HCT116 (cell line): ENCODE results near the gene RHOG. TPM values are rescaled to one million over a fixed set of nuclear protein-coding genes. Genes with fewer than 3 reads are reported as not detected.

Experiments
- ATAC-seq: fragments of 200-7000 bp; cut with Tn5 transposase; 2 replicates; pipeline ENCODE4 v1.9.1; 2020; ENCODE audit warnings: mild to moderate bottlenecking, moderate library complexity
- BruUV-seq: library from RNA; stranded (reverse); fragments of 400-500 nt; replicated peaks from 2 replicates; lab custom pipeline; 2021; lab: Mats Ljungman, UMichigan
- CTCF ChIA-PET: fragments of 300-600 bp; sonication (Branson Sonifier 250); formaldehyde crosslinking; loops from one replicate; lab custom pipeline; 2021; ENCODE audit warnings: antibody characterized with exemption; lab: Charles Lee
- POLR2A ChIA-PET: fragments of 300-600, 350-600 bp; sonication (Branson Sonifier 250); formaldehyde crosslinking; loops from one replicate; lab custom pipeline; 2021; ENCODE audit warnings: antibody characterized with exemption; lab: Charles Lee
- RAD21 ChIA-PET, 2 experiments: fragments of 300-600 bp; sonication (Branson Sonifier 250); formaldehyde crosslinking; loops; one replicate each; lab custom pipeline; 2023; ENCODE audit warnings: low total read pairs in 2 of 2; ENCODE audit not compliant: uncharacterized antibody in 2 of 2, unreplicated experiment in 2 of 2, low non-redundant PET in 1 of 2; lab: Charles Lee
- DNase-seq: peaks from one replicate; pipeline ENCODE4 v3.0.0-alpha.2; 2010; ENCODE audit warnings: low read depth, low spot score
- H2AFZ ChIP-seq: fragments of 200-600 bp; shearing (Covaris generic), sonication (generic); 2 replicates; pipeline ENCODE4 v1.6.1; 2017; ENCODE audit warnings: low read depth, mixed run types, mixed read lengths, antibody characterized with exemption, low read length; ENCODE audit not compliant: poor library complexity, severe bottlenecking
- H3K27ac ChIP-seq: 2 replicates; pipeline ENCODE4 v1.5.1; 2012; ENCODE audit warnings: low read depth, low read length
- H3K27me3 ChIP-seq: fragments of 200-600 bp; sonication (generic); 2 replicates; pipeline ENCODE4 v1.6.1; 2016; ENCODE audit warnings: mixed run types, low read length, mixed read lengths; ENCODE audit not compliant: insufficient read depth
- H3K36me3 ChIP-seq, 2 experiments: fragments of 200-500 bp in 1 of 2; fragments of 200-600 bp in 1 of 2; sonication (Bioruptor generic) in 1 of 2; sonication (generic) in 1 of 2; 2 replicates each; pipeline versions ENCODE4 v1.5.1 to v1.6.1; 2014 to 2016; ENCODE audit warnings: low read length in 2 of 2, inconsistent platforms in 1 of 2, mixed read lengths in 1 of 2, mixed run types in 1 of 2; ENCODE audit not compliant: insufficient read depth in 2 of 2, control insufficient read depth in 1 of 2
- H3K4me1 ChIP-seq, 2 experiments: fragments of 200-600 bp in 1 of 2; sonication (generic) in 1 of 2; 2 replicates each; pipeline versions ENCODE4 v1.5.1 to v1.6.1; 2012 to 2017; ENCODE audit warnings: low read length in 2 of 2, inconsistent platforms in 1 of 2, mild to moderate bottlenecking in 1 of 2, mixed read lengths in 1 of 2, mixed run types in 1 of 2, moderate library complexity in 1 of 2; ENCODE audit not compliant: insufficient read depth in 2 of 2, control insufficient read depth in 1 of 2
- H3K4me2 ChIP-seq: fragments of 200-600 bp; sonication (generic); 2 replicates; pipeline ENCODE4 v1.6.1; 2017; ENCODE audit warnings: mixed run types, low read length, mixed read lengths
- H3K4me3 ChIP-seq, 2 experiments: fragments of 200-600 bp in 1 of 2; sonication (generic) in 1 of 2; replicated peaks in 1 of 2; 2 replicates each; pipeline ENCODE4 v1.5.1; 2011 to 2016; ENCODE audit warnings: low read length in 2 of 2, control low read depth in 1 of 2, low read depth in 1 of 2, mild to moderate bottlenecking in 1 of 2, mixed read lengths in 1 of 2, mixed run types in 1 of 2
- H3K79me2 ChIP-seq: fragments of 200-600 bp; sonication (generic); 2 replicates; pipeline ENCODE4 v1.6.1; 2017; ENCODE audit warnings: mild to moderate bottlenecking, mixed run types, low read length, moderate library complexity, mixed read lengths; ENCODE audit not compliant: insufficient read depth
- H3K9ac ChIP-seq: fragments of 200-600 bp; sonication (generic); 2 replicates; pipeline ENCODE4 v1.6.1; 2016; ENCODE audit warnings: low read length, mixed read lengths
- H3K9me2 ChIP-seq: fragments of 200-600 bp; sonication (generic), shearing (Covaris generic); 2 replicates; pipeline ENCODE4 v1.6.1; 2017; ENCODE audit warnings: mixed run types, mild to moderate bottlenecking, moderate library complexity; ENCODE audit not compliant: insufficient read depth
- H3K9me3 ChIP-seq, 2 experiments: fragments of 200-500 bp in 1 of 2; fragments of 200-600 bp in 1 of 2; sonication (Bioruptor generic) in 1 of 2; sonication (generic) in 1 of 2; 2 replicates each; pipeline ENCODE4 v1.6.1; 2014 to 2017; ENCODE audit warnings: low read length in 2 of 2, mixed read lengths in 2 of 2, inconsistent platforms in 1 of 2, low read depth in 1 of 2, mild to moderate bottlenecking in 1 of 2, mixed run types in 1 of 2, moderate library complexity in 1 of 2; ENCODE audit not compliant: control insufficient read depth in 1 of 2, insufficient read depth in 1 of 2
- H4K20me1 ChIP-seq: fragments of 200-600 bp; sonication (generic), shearing (Covaris generic); 2 replicates; pipeline ENCODE4 v1.6.1; 2017; ENCODE audit warnings: mixed run types, mild to moderate bottlenecking, moderate library complexity; ENCODE audit not compliant: insufficient read depth
- CBX3 ChIP-seq: IDR thresholded peaks from 2 replicates; pipeline ENCODE4 v1.6.1; 2012; ENCODE audit warnings: low read depth
- CEBPB ChIP-seq: IDR thresholded peaks from 2 replicates; pipeline ENCODE4 v1.6.1; 2012; ENCODE audit warnings: low read depth
- EGR1 ChIP-seq: IDR thresholded peaks from 2 replicates; pipeline ENCODE4 v1.6.1; 2012; ENCODE audit warnings: low read depth
- EZH2 ChIP-seq: fragments of 200-600 bp; sonication (generic); IDR thresholded peaks from 2 replicates; pipeline ENCODE4 v1.6.1; 2017; ENCODE audit warnings: antibody characterized with exemption, mixed run types
- FOSL1 ChIP-seq: IDR thresholded peaks from 2 replicates; pipeline ENCODE4 v1.6.1; 2012; ENCODE audit warnings: low read depth
- POLR2A ChIP-seq: IDR thresholded peaks from 2 replicates; pipeline ENCODE4 v1.7.0; 2011; ENCODE audit warnings: borderline replicate concordance; ENCODE audit not compliant: insufficient read depth, insufficient read length; ENCODE audit errors: extremely low read depth
- POLR2AphosphoS5 ChIP-seq: IDR thresholded peaks from 2 replicates; pipeline ENCODE4 v1.6.1; 2011; ENCODE audit warnings: mild to moderate bottlenecking, low read depth, low read length, moderate library complexity
- RAD21 ChIP-seq: IDR thresholded peaks from 2 replicates; pipeline ENCODE4 v1.6.1; 2012; ENCODE audit warnings: low read depth, mild to moderate bottlenecking
- SIN3A ChIP-seq: IDR thresholded peaks from 2 replicates; pipeline ENCODE4 v1.6.1; 2012; ENCODE audit warnings: low read depth
- SP1 ChIP-seq: IDR thresholded peaks from 2 replicates; pipeline ENCODE4 v1.6.1; 2012; ENCODE audit warnings: low read depth
- TCF7L2 ChIP-seq: IDR thresholded peaks from 2 replicates; pipeline ENCODE4 v1.7.0; 2011; ENCODE audit warnings: borderline replicate concordance, inconsistent platforms; ENCODE audit not compliant: insufficient read depth, insufficient read length; ENCODE audit errors: extremely low read depth
- YY1 ChIP-seq: IDR thresholded peaks from 2 replicates; pipeline ENCODE4 v1.6.1; 2011; ENCODE audit warnings: low read length, low read depth, moderate library complexity, mild to moderate bottlenecking; ENCODE audit not compliant: insufficient replicate concordance; ENCODE audit errors: extremely low read depth
- intact Hi-C: fragments of 100-400 bp; cut with micrococcal nuclease; formaldehyde crosslinking; loops from 2 replicates; pipeline ENCODE4 v1.10.0; 2022
- total RNA-seq: library from RNA; stranded (reverse); gene quantifications from one replicate; pipeline ENCODE4 v1.2.1, GENCODE V29; 2021; ENCODE audit not compliant: unreplicated experiment
- TF ChIP-seq, protein P1 (sequence below): IDR thresholded peaks from 2 replicates; pipeline ENCODE4 v1.6.1; 2012; ENCODE audit warnings: low read depth
- TF ChIP-seq, protein P2 (sequence below): IDR thresholded peaks from 2 replicates; pipeline ENCODE4 v1.6.1; 2012

Gene RHOG
- total RNA-seq, 1 experiment from 2014 or later = 49.1 TPM

DNA sequence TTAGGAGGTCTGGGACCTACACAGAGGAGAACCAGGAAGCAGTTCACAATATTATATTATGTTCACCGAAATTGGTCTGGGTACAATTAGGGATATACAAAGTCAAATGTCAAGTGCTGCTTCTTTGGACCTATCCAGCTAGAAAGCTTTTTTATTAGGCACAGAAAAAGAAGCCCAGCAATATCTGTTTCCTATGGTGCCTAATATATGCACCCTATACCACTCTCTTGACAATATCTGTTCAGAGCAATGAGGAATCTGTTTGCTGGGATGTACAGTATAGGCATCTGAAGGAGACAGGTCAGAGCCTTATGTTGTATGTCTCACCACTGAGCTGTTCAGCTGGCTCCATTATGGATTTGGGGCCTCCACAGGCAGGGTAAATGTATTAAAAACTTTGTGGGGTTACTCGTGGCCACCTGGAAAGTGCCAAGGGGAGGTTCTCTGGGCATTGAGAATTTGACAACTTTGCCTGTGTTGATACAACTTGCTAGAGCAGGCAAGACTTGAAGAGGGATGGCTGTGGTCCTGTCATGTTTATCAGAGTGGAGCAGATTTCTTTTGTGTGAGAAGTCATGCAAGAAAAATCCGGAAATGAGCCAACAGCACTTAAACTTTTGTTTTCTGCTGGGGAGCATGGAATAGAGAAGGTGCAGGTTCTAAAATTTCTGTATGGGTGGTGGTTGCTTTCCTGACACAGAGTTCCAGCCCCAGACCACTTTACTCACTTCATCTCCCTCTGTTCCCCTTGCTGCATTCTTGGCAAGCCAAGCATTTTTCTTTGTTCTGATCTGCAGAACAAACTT is 24.8 kb upstream of the RHOG start:
- Histone ChIP-seq H3K36me3 (no peaks in the 10 kb centered on the region), H3K4me3 (no peak overlapping the region), H3K9ac (no peak overlapping the region), H3K9me3 (no peaks in the 10 kb centered on the region), H3K4me1 (peaks cover 0 to 11% of the 10 kb centered on the region in 2 experiments; a peak in 2 of 4 replicates), H3K9me2 (no peaks in the 10 kb centered on the region), H3K4me2 (no peak overlapping the region), H4K20me1 (no peaks in the 10 kb centered on the region), H2AFZ (no peak overlapping the region), H3K27ac (no peak overlapping the region), H3K27me3 (no peaks in the 10 kb centered on the region), H3K79me2 (no peaks in the 10 kb centered on the region)
- RAD21 ChIA-PET = no interaction called here
- ATAC-seq = no peak
- BruUV-seq = no TSS peak
- DNase-seq = no peak
- POLR2A ChIA-PET = no interaction called here
- intact Hi-C loops = no loop called here
- TF ChIP-seq EZH2 = no peak
- TF ChIP-seq RAD21 = no peak
- TF ChIP-seq POLR2A = no peak
- no peak for TF ChIP-seq CBX3
- no peak for TF ChIP-seq POLR2AphosphoS5
- TF ChIP-seq FOSL1 = no peak
- CTCF ChIA-PET = no interaction called here

DNA sequence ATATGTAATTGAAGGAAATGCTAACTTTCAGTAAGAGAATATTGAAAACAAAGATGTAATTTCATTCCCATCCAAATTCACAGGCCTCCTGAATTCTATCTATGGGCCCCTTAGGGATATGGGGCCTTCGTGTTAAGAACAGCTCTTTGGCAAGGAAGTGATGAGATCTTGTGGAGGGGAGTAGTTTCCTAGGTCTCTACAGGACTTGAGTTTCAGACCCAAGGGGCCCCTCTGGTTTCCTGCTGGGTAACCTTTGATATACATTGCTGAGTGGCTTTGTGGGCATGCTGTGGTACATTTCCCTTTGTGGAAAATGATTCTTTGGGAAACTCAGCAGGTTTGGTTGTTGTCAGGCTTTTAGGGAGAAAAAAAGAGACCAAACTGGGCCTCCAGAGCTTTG is 20.9 kb upstream of the RHOG start:
- Histone ChIP-seq H3K36me3 (no peaks in the 10 kb centered on the region), H3K79me2 (peaks cover 3% of the 10 kb centered on the region; the same call in 1 of the 2 replicates), H3K27ac (no peak overlapping the region), H2AFZ (no peak overlapping the region), H3K9ac (no peak overlapping the region), H4K20me1 (no peaks in the 10 kb centered on the region), H3K4me1 (peaks cover 6 to 26% of the 10 kb centered on the region in 2 experiments; a peak in 3 of 4 replicates), H3K27me3 (no peaks in the 10 kb centered on the region), H3K4me3 (no peak overlapping the region), H3K9me2 (no peaks in the 10 kb centered on the region), H3K4me2 (no peak overlapping the region), H3K9me3 (no peaks in the 10 kb centered on the region)
- ChIA-PET RAD21 (no interaction called here), CTCF (no interaction called here), POLR2A (no interaction called here)
- intact Hi-C loops = no loop called here
- no peak for DNase-seq
- no peak for ATAC-seq
- TF ChIP-seq EGR1 (no peak), POLR2A (no peak), FOSL1 (no peak), CEBPB (no peak), EZH2 (no peak), YY1 (no peak), CBX3 (no peak), TCF7L2 (no peak), SIN3A (no peak), RAD21 (no peak), SP1 (no peak)
- TF ChIP-seq, protein P1, sequence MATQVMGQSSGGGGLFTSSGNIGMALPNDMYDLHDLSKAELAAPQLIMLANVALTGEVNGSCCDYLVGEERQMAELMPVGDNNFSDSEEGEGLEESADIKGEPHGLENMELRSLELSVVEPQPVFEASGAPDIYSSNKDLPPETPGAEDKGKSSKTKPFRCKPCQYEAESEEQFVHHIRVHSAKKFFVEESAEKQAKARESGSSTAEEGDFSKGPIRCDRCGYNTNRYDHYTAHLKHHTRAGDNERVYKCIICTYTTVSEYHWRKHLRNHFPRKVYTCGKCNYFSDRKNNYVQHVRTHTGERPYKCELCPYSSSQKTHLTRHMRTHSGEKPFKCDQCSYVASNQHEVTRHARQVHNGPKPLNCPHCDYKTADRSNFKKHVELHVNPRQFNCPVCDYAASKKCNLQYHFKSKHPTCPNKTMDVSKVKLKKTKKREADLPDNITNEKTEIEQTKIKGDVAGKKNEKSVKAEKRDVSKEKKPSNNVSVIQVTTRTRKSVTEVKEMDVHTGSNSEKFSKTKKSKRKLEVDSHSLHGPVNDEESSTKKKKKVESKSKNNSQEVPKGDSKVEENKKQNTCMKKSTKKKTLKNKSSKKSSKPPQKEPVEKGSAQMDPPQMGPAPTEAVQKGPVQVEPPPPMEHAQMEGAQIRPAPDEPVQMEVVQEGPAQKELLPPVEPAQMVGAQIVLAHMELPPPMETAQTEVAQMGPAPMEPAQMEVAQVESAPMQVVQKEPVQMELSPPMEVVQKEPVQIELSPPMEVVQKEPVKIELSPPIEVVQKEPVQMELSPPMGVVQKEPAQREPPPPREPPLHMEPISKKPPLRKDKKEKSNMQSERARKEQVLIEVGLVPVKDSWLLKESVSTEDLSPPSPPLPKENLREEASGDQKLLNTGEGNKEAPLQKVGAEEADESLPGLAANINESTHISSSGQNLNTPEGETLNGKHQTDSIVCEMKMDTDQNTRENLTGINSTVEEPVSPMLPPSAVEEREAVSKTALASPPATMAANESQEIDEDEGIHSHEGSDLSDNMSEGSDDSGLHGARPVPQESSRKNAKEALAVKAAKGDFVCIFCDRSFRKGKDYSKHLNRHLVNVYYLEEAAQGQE = no peak
- TF ChIP-seq, protein P2, sequence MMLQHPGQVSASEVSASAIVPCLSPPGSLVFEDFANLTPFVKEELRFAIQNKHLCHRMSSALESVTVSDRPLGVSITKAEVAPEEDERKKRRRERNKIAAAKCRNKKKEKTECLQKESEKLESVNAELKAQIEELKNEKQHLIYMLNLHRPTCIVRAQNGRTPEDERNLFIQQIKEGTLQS = no peak
- BruUV-seq = no TSS peak
